ENCODE data around the gene INSM1.

The INSM1 gene

GRCh38 chr20:20340443-20340842, 27.5 kb upstream of the INSM1 start:
- Histone ChIP-seq H3K9ac (ENCODE audit: low read length) (no peak overlapping the region), H3K27me3 (replicated peaks; ENCODE audit: insufficient read depth, low read length) (no peaks in the 10 kb centered on the region), H3K79me2 (ENCODE audit: low read length) (no peaks in the 10 kb centered on the region), H2AFZ (ENCODE audit: low read length) (no peak overlapping the region), H3K9me3 (replicated peaks; ENCODE audit: insufficient read depth, low read length) (no peaks in the 10 kb centered on the region), H3K9me2 (replicated peaks; ENCODE audit: insufficient read depth, low read length) (no peaks in the 10 kb centered on the region), H3K27ac (ENCODE audit: low read length) (no peak overlapping the region), H3F3A (ENCODE audit: insufficient read depth, low read length) (no peaks in the 10 kb centered on the region), H3K4me1 (ENCODE audit: low read length) (0 out of 2 replicates have a peak, but pooled peaks cover under 1% of the 10 kb centered on the region), H3K4me2 (ENCODE audit: low read depth, low read length) (no peak overlapping the region), H3K4me3 (ENCODE audit: low read length) (no peak overlapping the region), H3K36me3 (replicated peaks; ENCODE audit: insufficient read depth, low read length) (no peaks in the 10 kb centered on the region), H4K20me1 (ENCODE audit: insufficient read depth, low read length) (no peaks in the 10 kb centered on the region)
- DNase-seq = no peak
- no peak for TF ChIP-seq EZH2 (optimal IDR thresholded peaks at IDR 0.05; ENCODE audit: low read depth, low read length)
- no peak for TF ChIP-seq CTCF (IDR thresholded peaks at IDR 0.05; ENCODE audit: low read length)

GRCh38 chr20:20341371-20341770, 26.5 kb upstream of the INSM1 start:
- H3K4me3 ChIP-seq (ENCODE audit: low read length) = no peak overlapping the region
- no peaks in the 10 kb centered on the region for H3F3A ChIP-seq (ENCODE audit: insufficient read depth, low read length)
- no peaks in the 10 kb centered on the region for H4K20me1 ChIP-seq (ENCODE audit: insufficient read depth, low read length)
- H3K27ac ChIP-seq (ENCODE audit: low read length) = no peak overlapping the region
- no peaks in the 10 kb centered on the region for H3K27me3 ChIP-seq (replicated peaks; ENCODE audit: insufficient read depth, low read length)
- no peak overlapping the region for H2AFZ ChIP-seq (ENCODE audit: low read length)
- H3K36me3 ChIP-seq (replicated peaks; ENCODE audit: insufficient read depth, low read length) = no peaks in the 10 kb centered on the region
- H3K4me1 ChIP-seq (ENCODE audit: low read length) = no peaks in the 10 kb centered on the region
- no peak for DNase-seq
- no peak overlapping the region for H3K4me2 ChIP-seq (ENCODE audit: low read depth, low read length)
- H3K79me2 ChIP-seq (ENCODE audit: low read length) = no peaks in the 10 kb centered on the region
- no peak overlapping the region for H3K9ac ChIP-seq (ENCODE audit: low read length)
- H3K9me3 ChIP-seq (replicated peaks; ENCODE audit: insufficient read depth, low read length) = no peaks in the 10 kb centered on the region
- TF ChIP-seq EZH2phosphoT487 (IDR thresholded peaks at IDR 0.05; ENCODE audit: low read length) (no peak), EZH2 (optimal IDR thresholded peaks at IDR 0.05; ENCODE audit: low read depth, low read length) (no peak), CTCF (IDR thresholded peaks at IDR 0.05; ENCODE audit: low read length) (no peak)
- H3K9me2 ChIP-seq (replicated peaks; ENCODE audit: insufficient read depth, low read length) = no peaks in the 10 kb centered on the region

GRCh38 chr20:20342066-20342465, 25.8 kb upstream of the INSM1 start:
- Histone ChIP-seq H3K27me3 (replicated peaks; ENCODE audit: insufficient read depth, low read length) (no peaks in the 10 kb centered on the region), H3K36me3 (replicated peaks; ENCODE audit: insufficient read depth, low read length) (no peaks in the 10 kb centered on the region), H3K27ac (ENCODE audit: low read length) (no peak overlapping the region), H3K9ac (ENCODE audit: low read length) (no peak overlapping the region), H3K4me3 (ENCODE audit: low read length) (no peak overlapping the region), H3K4me2 (ENCODE audit: low read depth, low read length) (no peak overlapping the region), H3K4me1 (ENCODE audit: low read length) (no peaks in the 10 kb centered on the region), H3K9me2 (replicated peaks; ENCODE audit: insufficient read depth, low read length) (no peaks in the 10 kb centered on the region), H3K9me3 (replicated peaks; ENCODE audit: insufficient read depth, low read length) (no peaks in the 10 kb centered on the region), H2AFZ (ENCODE audit: low read length) (no peak overlapping the region), H3F3A (ENCODE audit: insufficient read depth, low read length) (no peaks in the 10 kb centered on the region), H4K20me1 (ENCODE audit: insufficient read depth, low read length) (no peaks in the 10 kb centered on the region), H3K79me2 (ENCODE audit: low read length) (no peaks in the 10 kb centered on the region)
- TF ChIP-seq EZH2phosphoT487 (IDR thresholded peaks at IDR 0.05; ENCODE audit: low read length) = no peak
- TF ChIP-seq EZH2 (optimal IDR thresholded peaks at IDR 0.05; ENCODE audit: low read depth, low read length) = no peak
- TF ChIP-seq CTCF (IDR thresholded peaks at IDR 0.05; ENCODE audit: low read length) = no peak
- DNase-seq = no peak

Measured in MM.1S (cell line).